ENCODE measurements around the gene OXNAD1. TPM values are rescaled to one million over a fixed set of nuclear protein-coding genes. Genes with fewer than 3 reads are reported as not detected.

The OXNAD1 gene
- total and polyA plus RNA-seq, 10 of the 15 experiments (the other 5 are each of a cell fraction or from before 2014, with no cell fraction given), result 5.6 to 27.8 (median 16.2) TPM

DNA sequence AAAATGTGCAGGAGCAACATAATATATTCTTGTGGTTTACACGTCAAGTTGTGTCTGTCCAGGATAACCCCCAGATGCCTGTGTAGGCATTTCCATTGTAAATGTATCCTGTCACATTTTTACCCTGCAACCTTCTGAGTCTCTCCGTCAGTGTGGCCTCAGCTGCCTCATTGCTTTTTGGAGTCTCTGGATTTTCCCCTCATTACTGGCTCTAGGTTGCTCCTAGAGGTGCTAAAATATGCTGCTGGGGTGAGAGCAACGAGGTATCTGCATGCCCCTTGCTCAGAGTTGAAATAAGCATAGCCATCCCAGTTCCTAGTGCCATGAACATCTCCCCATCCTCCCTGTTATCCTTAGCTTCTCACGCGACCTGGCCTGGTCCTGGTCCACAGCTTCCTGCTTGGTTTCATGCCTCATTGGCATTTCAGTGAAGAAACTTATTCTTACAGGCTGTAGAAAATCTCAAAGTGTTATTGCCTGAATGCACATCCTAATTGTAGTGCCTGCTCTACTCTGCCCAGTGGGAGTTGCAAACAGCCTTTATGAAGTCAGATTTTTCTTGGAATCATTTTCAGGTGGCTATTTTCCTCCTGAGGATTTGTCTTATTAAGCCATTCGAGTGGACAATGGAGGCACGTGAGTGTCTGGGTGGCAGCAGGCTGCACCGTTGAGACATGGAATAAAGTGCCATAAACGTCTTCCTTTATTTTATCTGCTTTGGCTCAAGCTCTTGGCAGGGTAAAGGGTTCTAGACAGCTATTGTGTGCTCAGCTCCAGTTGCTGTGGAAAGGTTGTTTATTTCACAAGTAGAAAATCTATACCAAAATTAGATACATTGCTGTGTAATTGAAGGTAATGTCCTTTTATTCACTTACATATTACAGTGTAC lies 33.2 kb downstream of the OXNAD1 start (continued):
- TF ChIP-seq, protein P1, sequence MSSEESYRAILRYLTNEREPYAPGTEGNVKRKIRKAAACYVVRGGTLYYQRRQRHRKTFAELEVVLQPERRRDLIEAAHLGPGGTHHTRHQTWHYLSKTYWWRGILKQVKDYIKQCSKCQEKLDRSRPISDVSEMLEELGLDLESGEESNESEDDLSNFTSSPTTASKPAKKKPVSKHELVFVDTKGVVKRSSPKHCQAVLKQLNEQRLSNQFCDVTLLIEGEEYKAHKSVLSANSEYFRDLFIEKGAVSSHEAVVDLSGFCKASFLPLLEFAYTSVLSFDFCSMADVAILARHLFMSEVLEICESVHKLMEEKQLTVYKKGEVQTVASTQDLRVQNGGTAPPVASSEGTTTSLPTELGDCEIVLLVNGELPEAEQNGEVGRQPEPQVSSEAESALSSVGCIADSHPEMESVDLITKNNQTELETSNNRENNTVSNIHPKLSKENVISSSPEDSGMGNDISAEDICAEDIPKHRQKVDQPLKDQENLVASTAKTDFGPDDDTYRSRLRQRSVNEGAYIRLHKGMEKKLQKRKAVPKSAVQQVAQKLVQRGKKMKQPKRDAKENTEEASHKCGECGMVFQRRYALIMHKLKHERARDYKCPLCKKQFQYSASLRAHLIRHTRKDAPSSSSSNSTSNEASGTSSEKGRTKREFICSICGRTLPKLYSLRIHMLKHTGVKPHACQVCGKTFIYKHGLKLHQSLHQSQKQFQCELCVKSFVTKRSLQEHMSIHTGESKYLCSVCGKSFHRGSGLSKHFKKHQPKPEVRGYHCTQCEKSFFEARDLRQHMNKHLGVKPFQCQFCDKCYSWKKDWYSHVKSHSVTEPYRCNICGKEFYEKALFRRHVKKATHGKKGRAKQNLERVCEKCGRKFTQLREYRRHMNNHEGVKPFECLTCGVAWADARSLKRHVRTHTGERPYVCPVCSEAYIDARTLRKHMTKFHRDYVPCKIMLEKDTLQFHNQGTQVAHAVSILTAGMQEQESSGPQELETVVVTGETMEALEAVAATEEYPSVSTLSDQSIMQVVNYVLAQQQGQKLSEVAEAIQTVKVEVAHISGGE (CRISPR knock-in tag; IDR thresholded peaks at IDR 0.05), result no peak
- TF ChIP-seq IKZF1 (conservative IDR thresholded peaks at IDR 0.05) (no peak), POU2F2 (IDR thresholded peaks at IDR 0.05; ENCODE audit: borderline replicate concordance, low read depth, low read length) (0 out of 3 replicates have a peak, but pooled peaks have one; percentile 7)

DNA sequence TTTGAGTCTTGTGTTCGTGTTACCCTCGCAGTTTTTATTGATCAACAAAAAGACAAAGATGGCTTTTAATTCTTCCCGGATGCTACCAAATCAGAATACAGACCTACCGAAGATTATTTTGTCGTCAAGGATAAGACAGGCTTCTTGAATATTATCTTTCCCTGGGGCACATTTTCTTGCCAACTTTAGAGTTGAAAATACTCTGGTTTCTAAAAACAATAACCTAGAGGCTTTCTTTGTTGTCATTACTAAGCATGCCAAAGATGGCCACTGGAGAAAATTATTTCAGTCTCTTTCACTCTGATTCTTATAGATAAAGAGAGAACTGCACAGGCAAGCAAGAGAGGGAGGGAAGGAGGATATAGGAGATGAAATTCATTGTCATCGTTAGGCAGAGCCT lies 33.9 kb downstream of the OXNAD1 start:
- no TSS peak for BruUV-seq (replicated peaks)
- TF ChIP-seq TAF1 (IDR thresholded peaks at IDR 0.05; ENCODE audit: borderline replicate concordance, low read depth, low read length), result no peak
- no peak for TF ChIP-seq RB1 (IDR thresholded peaks at IDR 0.05; ENCODE audit: borderline replicate concordance)
- TF ChIP-seq NFIC (IDR thresholded peaks at IDR 0.05; ENCODE audit: low read depth, low read length), result no peak
- no peak for TF ChIP-seq ZNF207 (IDR thresholded peaks at IDR 0.05; ENCODE audit: borderline replicate concordance)
- TF ChIP-seq, protein P2, sequence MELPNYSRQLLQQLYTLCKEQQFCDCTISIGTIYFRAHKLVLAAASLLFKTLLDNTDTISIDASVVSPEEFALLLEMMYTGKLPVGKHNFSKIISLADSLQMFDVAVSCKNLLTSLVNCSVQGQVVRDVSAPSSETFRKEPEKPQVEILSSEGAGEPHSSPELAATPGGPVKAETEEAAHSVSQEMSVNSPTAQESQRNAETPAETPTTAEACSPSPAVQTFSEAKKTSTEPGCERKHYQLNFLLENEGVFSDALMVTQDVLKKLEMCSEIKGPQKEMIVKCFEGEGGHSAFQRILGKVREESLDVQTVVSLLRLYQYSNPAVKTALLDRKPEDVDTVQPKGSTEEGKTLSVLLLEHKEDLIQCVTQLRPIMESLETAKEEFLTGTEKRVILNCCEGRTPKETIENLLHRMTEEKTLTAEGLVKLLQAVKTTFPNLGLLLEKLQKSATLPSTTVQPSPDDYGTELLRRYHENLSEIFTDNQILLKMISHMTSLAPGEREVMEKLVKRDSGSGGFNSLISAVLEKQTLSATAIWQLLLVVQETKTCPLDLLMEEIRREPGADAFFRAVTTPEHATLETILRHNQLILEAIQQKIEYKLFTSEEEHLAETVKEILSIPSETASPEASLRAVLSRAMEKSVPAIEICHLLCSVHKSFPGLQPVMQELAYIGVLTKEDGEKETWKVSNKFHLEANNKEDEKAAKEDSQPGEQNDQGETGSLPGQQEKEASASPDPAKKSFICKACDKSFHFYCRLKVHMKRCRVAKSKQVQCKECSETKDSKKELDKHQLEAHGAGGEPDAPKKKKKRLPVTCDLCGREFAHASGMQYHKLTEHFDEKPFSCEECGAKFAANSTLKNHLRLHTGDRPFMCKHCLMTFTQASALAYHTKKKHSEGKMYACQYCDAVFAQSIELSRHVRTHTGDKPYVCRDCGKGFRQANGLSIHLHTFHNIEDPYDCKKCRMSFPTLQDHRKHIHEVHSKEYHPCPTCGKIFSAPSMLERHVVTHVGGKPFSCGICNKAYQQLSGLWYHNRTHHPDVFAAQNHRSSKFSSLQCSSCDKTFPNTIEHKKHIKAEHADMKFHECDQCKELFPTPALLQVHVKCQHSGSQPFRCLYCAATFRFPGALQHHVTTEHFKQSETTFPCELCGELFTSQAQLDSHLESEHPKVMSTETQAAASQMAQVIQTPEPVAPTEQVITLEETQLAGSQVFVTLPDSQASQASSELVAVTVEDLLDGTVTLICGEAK (IDR thresholded peaks at IDR 0.05; ENCODE audit: borderline replicate concordance), result no peak
- no peak for TF ChIP-seq CEBPB (IDR thresholded peaks at IDR 0.05; ENCODE audit: borderline replicate concordance in 1 of 2, low read depth in 2 of 2, low read length in 2 of 2)
- intact Hi-C loops (cut with micrococcal nuclease; ENCODE audit: unreplicated experiment), result loop anchor here (10.0 kb wide), 1 partner anchor 526 kb away; no protein-coding TSS in a partner anchor
- SMC1A ChIA-PET (ENCODE audit: uncharacterized antibody, unreplicated experiment), result no interaction called here
- Histone ChIP-seq H3K27ac (ENCODE audit: control insufficient read depth, insufficient read depth) (no peak overlapping the region), H3K9me3 (replicated peaks; ENCODE audit: control insufficient read depth, insufficient read depth, low read length) (no peaks in the 10 kb centered on the region; the same call in 2 of the 3 replicates), H3K4me1 (ENCODE audit: control insufficient read depth, insufficient read depth, low read length) (peaks cover 25% of the 10 kb centered on the region), H3K4me3 (no peak overlapping the region), H3K4me2 (ENCODE audit: control insufficient read depth, insufficient read depth) (no peak overlapping the region), H3K79me2 (ENCODE audit: control insufficient read depth, insufficient read depth, low read length) (no peaks in the 10 kb centered on the region; the same call in 1 of the 2 replicates), H3K27me3 (replicated peaks in 1 of 2; ENCODE audit: control insufficient read depth in 2 of 2, insufficient read depth in 2 of 2, low read length in 1 of 2) (no peaks in the 10 kb centered on the region), H3K9ac (ENCODE audit: control insufficient read depth, insufficient read depth, low read length) (no peak overlapping the region), H4K20me1 (ENCODE audit: control insufficient read depth, insufficient read depth) (no peaks in the 10 kb centered on the region), H2AFZ (ENCODE audit: control insufficient read depth, low read depth, low read length) (no peak overlapping the region), H3K36me3 (ENCODE audit: control insufficient read depth in 2 of 2, insufficient read depth in 2 of 2, low read length in 1 of 2) (peaks cover 1 to 20% of the 10 kb centered on the region in 2 experiments)
- 97% methylated on average over 6 of the region's 6 CpGs for WGBS (ENCODE audit: insufficient coverage, insufficient replicate concordance, low lambda C conversion rate, missing lambda C conversion rate)
- RAD21 ChIA-PET (ENCODE audit: unreplicated experiment), result no interaction called here
- DNase-seq (ENCODE audit: low read depth, low spot score) (no peak), FAIRE-seq (no peak), ATAC-seq (no peak)
- in situ Hi-C loops (cut with MboI), result loop anchor here (25.0 kb wide), 2 partner anchors 738 to 913 kb away; no protein-coding TSS in a partner anchor
- POLR2A ChIA-PET, result no interaction called here
- CTCF ChIA-PET, result no interaction called here
